Activated CD8-positive, alpha-beta T cell treated with anti-CD3 and anti-CD28 coated beads, Interleukin-2, amount 10 ng/mL, durations not matched to agents 7 days and 5 days (primary cell): Measurements from ENCODE around the gene CCDC85B. TPM values are rescaled to one million over a fixed set of nuclear protein-coding genes. Genes with fewer than 3 reads are reported as not detected.

Experiments
- ATAC-seq: fragments of 150-1000 bp; cut with Tn5 transposase; one replicate; pipeline ENCODE4 v1.10.0; 2021; ENCODE audit warnings: moderate library complexity
- CTCF ChIA-PET: fragments of 350-600 bp; sonication (Branson Sonifier 250); formaldehyde crosslinking; loops from one replicate; lab custom pipeline; 2021; ENCODE audit warnings: antibody characterized with exemption; lab: Charles Lee
- POLR2A ChIA-PET: fragments of 350-600 bp; sonication (Branson Sonifier 250); formaldehyde crosslinking; loops from one replicate; lab custom pipeline; 2021; ENCODE audit warnings: antibody characterized with exemption; lab: Charles Lee
- DNase-seq: peaks from one replicate; pipeline ENCODE4 v3.0.0-alpha.2; 2020
- H3K27ac Mint-ChIP-seq: one replicate; pipeline ENCODE4 v1.8.0; 2021; ENCODE audit warnings: mild to moderate bottlenecking, mixed read lengths
- H3K27me3 Mint-ChIP-seq: one replicate; pipeline ENCODE4 v1.8.0; 2021; ENCODE audit warnings: low read depth, mixed read lengths
- H3K36me3 Mint-ChIP-seq: one replicate; pipeline ENCODE4 v1.8.0; 2021; ENCODE audit warnings: low read depth, mixed read lengths
- H3K4me1 Mint-ChIP-seq: one replicate; pipeline ENCODE4 v1.8.0; 2021; ENCODE audit warnings: low read depth, mixed read lengths
- H3K4me3 Mint-ChIP-seq: one replicate; pipeline ENCODE4 v1.8.0; 2021; ENCODE audit warnings: mild to moderate bottlenecking, mixed read lengths
- H3K9me3 Mint-ChIP-seq: one replicate; pipeline ENCODE4 v1.8.0; 2022; ENCODE audit warnings: mixed read lengths; ENCODE audit not compliant: insufficient read depth
- total RNA-seq, 2 experiments: library from RNA; stranded (reverse); gene quantifications; one replicate each; pipeline ENCODE4 v1.2.3, GENCODE V29; 2021

The CCDC85B gene
- total RNA-seq, 2 experiments from 2014 or later, result 82.6 to 84.0 TPM

DNA sequence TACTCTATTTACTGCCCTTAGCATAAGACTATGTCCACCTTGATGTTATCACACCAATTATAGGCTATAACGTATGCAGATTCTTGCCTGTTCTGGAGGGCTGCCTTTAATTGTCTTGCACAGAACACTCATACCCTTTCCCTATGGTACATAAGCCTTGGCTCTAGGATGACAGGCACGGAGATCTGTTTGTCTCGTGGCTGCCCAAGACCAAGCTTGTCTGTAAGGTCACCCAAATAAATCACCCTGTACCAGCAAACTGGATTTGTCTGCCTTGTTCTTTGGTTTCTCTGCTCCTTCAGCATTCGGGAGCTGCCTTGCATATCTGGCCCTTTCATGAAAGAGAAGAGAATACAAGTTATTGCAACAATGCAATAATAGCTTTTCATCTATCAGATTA is 47.3 kb downstream of the CCDC85B start:
- Mint-ChIP-seq H3K4me1 (peaks cover 3% of the 10 kb centered on the region), H3K27ac (no peak overlapping the region), H3K36me3 (no peaks in the 10 kb centered on the region), H3K9me3 (no peaks in the 10 kb centered on the region), H3K4me3 (no peak overlapping the region), H3K27me3 (peaks cover 20% of the 10 kb centered on the region)
- no peak for DNase-seq
- POLR2A ChIA-PET, result interaction anchor here (0.6 to 0.9 kb wide), 2 partner anchors 37 to 210 kb away, joined by 5 read pairs; no protein-coding TSS in a partner anchor
- CTCF ChIA-PET, result interaction anchor here (0.7 to 1.0 kb wide), 2 partner anchors 19 to 48 kb away, joined by 3 read pairs; no protein-coding TSS in a partner anchor
- no peak for ATAC-seq

Other genes with a start within 250 kb of the CCDC85B start
- 10 to 100 TPM; 72.5 to 82.4 TPM for gene RELA, start 227.8 kb upstream of the CCDC85B start, total RNA-seq
- 10 to 100 TPM; 63.2 to 68.7 TPM for gene KAT5, start 178.4 kb upstream of the CCDC85B start, total RNA-seq
- gene RNASEH2C, start 169.9 kb upstream of the CCDC85B start, total RNA-seq, result 10 to 100 TPM; 88.0 to 92.3 TPM
- gene AP5B1, start 109.7 kb upstream of the CCDC85B start, total RNA-seq, result 10 to 100 TPM; 21.9 to 22.5 TPM
- gene OVOL1, start 103.6 kb upstream of the CCDC85B start, total RNA-seq, result under 1 TPM in 1 of 2 experiments, not detected in 1; 0.08 TPM
- 1 to 10 TPM in 1 of 2 experiments, under 1 TPM in 1; 0.44 to 1.6 TPM for gene SNX32, start 56.7 kb upstream of the CCDC85B start, total RNA-seq
- 1,000 to 10,000 TPM; 2,110 to 2,145 TPM for gene CFL1, start 32.5 kb upstream of the CCDC85B start, total RNA-seq
- gene MUS81, start 30.2 kb upstream of the CCDC85B start, total RNA-seq, result 100 to 1,000 TPM; 106 to 111 TPM
- gene EFEMP2, start 17.9 kb upstream of the CCDC85B start, total RNA-seq, result 1 to 10 TPM; 4.8 to 5.0 TPM
- 100 to 1,000 TPM; 381 to 413 TPM for gene CTSW, start 10.8 kb upstream of the CCDC85B start, total RNA-seq
- 10 to 100 TPM; 80.4 to 89.0 TPM for gene FIBP, start 2.2 kb upstream of the CCDC85B start, total RNA-seq
- gene FOSL1, start 9.7 kb downstream of the CCDC85B start, total RNA-seq, result 1 to 10 TPM; 2.3 to 3.8 TPM
- gene C11orf68, start 28.4 kb downstream of the CCDC85B start, total RNA-seq, result 10 to 100 TPM; 28.4 to 28.5 TPM
- gene DRAP1, start 28.8 kb downstream of the CCDC85B start, total RNA-seq, result 100 to 1,000 TPM; 219 to 240 TPM
- gene TSGA10IP, start 54.8 kb downstream of the CCDC85B start, total RNA-seq, result not detected
- 10 to 100 TPM; 88.0 to 90.3 TPM for gene SART1, start 71.1 kb downstream of the CCDC85B start, total RNA-seq
- gene EIF1AD, start 111.5 kb downstream of the CCDC85B start, total RNA-seq, result 10 to 100 TPM; 53.5 to 54.2 TPM
- 100 to 1,000 TPM; 290 to 298 TPM for gene BANF1, start 111.8 kb downstream of the CCDC85B start, total RNA-seq
- gene CST6, start 121.3 kb downstream of the CCDC85B start, total RNA-seq, result not detected
- not detected for gene CATSPER1, start 135.8 kb downstream of the CCDC85B start, total RNA-seq
- not detected for gene GAL3ST3, start 158.5 kb downstream of the CCDC85B start, total RNA-seq
- 100 to 1,000 TPM; 241 to 253 TPM for gene SF3B2, start 161.7 kb downstream of the CCDC85B start, total RNA-seq
- gene PACS1, start 179.6 kb downstream of the CCDC85B start, total RNA-seq, result 10 to 100 TPM; 84.6 to 91.6 TPM